ENCODE results near the gene KMT2E.

The KMT2E gene

DNA sequence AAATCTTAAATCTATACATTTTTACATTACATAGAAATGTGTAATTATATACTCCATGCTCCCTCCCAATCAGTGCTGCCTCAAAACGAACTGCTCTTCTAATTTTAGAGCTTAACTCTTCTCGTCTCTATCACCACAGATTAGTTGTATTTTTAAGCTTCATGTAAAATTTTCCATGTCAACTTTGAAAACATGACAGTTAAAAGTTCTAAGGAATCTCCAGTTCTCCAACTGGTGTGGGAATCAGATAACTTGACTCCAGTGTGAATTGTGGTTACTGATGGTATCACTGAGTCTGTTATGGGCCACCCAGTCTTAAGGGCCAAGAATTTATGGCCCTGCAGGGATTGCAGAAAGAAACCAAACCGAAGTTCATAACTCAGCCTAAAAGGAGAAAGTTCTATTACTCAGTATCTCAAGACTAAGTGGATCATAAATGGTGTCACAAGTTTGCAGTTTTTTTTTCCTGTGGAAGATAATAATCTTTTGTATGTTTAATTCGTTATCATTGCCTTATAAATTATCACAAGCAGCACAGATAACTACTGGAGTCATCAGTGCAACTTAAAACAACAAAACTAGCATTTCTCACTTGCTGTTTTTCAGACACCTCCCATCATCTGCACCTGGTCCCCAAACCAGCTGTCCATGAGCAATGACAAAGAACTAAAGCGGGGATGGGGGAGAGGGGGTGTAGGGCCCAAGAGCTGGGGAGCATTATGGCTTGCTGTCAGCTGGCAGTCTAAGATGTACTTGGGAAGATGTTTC is 31.5 kb upstream of the KMT2E start:
- TF ChIP-seq, protein P1, sequence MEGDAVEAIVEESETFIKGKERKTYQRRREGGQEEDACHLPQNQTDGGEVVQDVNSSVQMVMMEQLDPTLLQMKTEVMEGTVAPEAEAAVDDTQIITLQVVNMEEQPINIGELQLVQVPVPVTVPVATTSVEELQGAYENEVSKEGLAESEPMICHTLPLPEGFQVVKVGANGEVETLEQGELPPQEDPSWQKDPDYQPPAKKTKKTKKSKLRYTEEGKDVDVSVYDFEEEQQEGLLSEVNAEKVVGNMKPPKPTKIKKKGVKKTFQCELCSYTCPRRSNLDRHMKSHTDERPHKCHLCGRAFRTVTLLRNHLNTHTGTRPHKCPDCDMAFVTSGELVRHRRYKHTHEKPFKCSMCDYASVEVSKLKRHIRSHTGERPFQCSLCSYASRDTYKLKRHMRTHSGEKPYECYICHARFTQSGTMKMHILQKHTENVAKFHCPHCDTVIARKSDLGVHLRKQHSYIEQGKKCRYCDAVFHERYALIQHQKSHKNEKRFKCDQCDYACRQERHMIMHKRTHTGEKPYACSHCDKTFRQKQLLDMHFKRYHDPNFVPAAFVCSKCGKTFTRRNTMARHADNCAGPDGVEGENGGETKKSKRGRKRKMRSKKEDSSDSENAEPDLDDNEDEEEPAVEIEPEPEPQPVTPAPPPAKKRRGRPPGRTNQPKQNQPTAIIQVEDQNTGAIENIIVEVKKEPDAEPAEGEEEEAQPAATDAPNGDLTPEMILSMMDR (IDR thresholded peaks at IDR 0.05; ENCODE audit: borderline replicate concordance, control extremely low read depth, extremely low read depth, insufficient read depth, missing control alignments), result no peak
- no peak for DNase-seq (ENCODE audit: low spot score)
- in situ Hi-C loops (cut with MboI; ENCODE audit: low sequenced_read_pairs, unreplicated experiment), result loop anchor here (25.0 kb wide), 1 partner anchor 355 kb away; no protein-coding TSS in a partner anchor

DNA sequence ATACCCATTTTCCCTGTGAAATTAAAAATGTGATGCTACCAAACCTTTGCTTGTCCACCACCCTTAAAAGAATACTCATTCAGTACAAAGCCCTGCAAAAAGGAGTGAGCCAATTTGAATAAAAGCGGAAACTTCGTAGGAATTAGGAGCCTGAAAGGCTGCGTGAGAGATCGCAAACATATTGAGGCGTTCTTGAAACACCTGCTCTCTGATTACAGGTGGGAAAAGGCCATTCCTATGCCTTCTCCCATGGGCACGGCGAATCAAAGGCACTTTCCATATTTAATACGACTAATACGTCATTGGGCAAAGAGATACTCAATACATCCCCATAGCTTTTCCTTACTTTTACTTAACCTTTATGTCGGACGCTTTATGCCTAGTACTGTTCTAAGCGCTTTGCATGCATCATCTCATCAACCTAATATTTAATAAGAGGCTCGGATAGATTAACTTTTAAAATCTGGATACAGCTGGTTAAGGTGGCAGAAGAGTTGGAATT is 30.9 kb upstream of the KMT2E start:
- DNase-seq (ENCODE audit: low spot score), result no peak
- TF ChIP-seq, protein P1 (IDR thresholded peaks at IDR 0.05; ENCODE audit: borderline replicate concordance, control extremely low read depth, extremely low read depth, insufficient read depth, missing control alignments), result no peak
- in situ Hi-C loops (cut with MboI; ENCODE audit: low sequenced_read_pairs, unreplicated experiment), result loop anchor here (25.0 kb wide), 1 partner anchor 354 kb away; no protein-coding TSS in a partner anchor

DNA sequence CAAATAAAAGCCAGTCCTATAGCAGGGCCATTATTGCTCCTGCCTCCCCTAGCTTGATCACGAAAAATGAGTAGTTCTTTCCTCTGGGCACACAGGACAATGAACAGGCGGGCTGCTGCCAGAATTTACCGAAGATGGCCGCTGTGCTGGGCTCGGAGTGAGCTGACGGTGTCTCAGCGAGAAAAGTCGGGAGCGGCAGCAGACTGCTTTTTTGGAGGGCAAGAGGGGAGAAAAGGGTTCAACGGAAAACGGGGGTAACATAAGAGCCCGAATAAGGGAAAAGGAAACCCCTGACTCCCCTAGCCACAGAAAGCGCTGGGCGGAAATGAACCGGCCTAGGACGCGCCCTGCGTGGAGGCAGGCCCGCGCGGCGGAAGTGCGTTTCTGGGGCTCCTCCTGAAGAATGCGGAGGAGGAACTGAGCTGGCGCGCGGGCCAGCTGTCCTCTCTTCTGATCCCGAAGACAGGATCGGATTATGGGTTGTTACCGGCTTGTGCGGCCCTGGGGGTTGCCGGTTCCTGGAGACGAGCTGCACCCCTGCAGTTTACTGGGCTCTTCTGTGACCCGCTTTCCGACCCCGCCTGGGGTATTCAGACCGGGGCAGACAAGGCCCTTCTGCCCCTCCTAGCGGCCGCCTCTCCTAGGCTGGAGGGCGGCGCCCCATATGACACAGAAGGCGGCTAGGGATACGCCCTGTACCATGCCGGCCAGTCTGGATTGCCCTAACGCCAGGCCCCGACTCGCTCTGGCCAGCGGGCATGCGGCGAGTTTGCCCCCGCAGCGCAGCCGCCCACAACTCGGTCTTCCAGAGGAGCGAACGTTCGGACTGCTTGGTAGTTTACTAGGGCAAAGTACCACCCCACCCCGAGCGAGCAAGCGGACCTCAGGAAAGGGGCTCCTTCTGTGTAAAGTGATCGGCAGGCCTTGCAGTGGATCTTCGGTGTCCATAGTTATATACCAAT is 30.1 kb upstream of the KMT2E start:
- TF ChIP-seq, protein P1 (IDR thresholded peaks at IDR 0.05; ENCODE audit: borderline replicate concordance, control extremely low read depth, extremely low read depth, insufficient read depth, missing control alignments), result peak; percentile 51
- DNase-seq (ENCODE audit: low spot score), result peak; percentile 87
- in situ Hi-C loops (cut with MboI; ENCODE audit: low sequenced_read_pairs, unreplicated experiment), result loop anchor here (25.0 kb wide), 1 partner anchor 353 kb away; no protein-coding TSS in a partner anchor

DNA sequence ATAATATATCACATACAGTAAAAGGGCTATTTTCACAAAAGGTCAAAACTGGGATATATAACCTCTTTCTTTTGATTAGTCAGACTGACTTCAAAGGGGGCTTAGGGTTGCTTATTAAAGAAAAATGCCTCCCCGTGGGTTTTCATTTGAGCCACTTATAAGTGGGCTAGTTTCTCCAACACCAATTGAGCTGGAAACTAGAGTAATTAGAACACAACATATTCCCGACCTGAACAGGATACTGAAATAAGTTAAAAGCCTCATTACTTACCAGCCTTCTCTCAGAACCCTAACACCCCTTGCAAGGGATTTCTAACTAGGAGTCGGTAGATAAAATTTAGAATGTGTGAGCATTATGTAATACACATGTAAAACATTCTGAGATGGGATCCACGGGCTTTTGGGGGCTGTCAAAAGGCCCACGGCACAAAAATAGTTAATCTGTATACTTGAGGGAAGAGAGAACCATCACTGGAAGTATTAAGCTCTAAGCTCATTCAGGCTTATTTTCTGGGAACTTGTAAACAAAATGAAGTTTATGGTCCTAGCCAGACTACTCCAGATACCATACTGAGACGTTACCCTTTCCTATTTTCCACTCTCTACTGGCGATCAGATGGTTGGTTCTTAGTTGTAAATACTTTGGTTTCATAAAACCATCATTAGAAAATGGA is 29.3 kb upstream of the KMT2E start:
- TF ChIP-seq, protein P1 (IDR thresholded peaks at IDR 0.05; ENCODE audit: borderline replicate concordance, control extremely low read depth, extremely low read depth, insufficient read depth, missing control alignments), result no peak
- DNase-seq (ENCODE audit: low spot score), result no peak

DNA sequence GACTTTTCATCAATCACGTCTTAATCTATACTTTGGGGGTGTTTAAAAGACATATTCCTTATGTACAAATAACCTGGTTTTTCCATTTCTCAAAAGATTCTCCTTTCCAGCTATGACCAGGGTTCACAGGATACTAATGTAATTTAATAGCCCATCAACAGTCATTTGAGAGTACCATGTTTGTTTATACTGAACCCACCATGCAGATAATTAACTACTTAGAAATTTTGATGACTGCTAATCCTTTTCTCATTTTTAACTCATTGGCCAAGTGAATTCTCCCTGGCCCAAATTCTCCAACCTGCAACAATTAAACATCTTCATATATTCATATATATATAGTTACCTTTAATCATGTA is 28.8 kb upstream of the KMT2E start:
- in situ Hi-C loops (cut with MboI; ENCODE audit: low sequenced_read_pairs, unreplicated experiment), result loop anchor here (25.0 kb wide), 1 partner anchor 352 kb away; no protein-coding TSS in a partner anchor
- DNase-seq (ENCODE audit: low spot score), result no peak
- TF ChIP-seq, protein P1 (IDR thresholded peaks at IDR 0.05; ENCODE audit: borderline replicate concordance, control extremely low read depth, extremely low read depth, insufficient read depth, missing control alignments), result no peak

More for the DNA sequence above, 29.3 kb upstream of the KMT2E start:
- in situ Hi-C loops (cut with MboI; ENCODE audit: low sequenced_read_pairs, unreplicated experiment), result loop anchor here (25.0 kb wide), 1 partner anchor 353 kb away; no protein-coding TSS in a partner anchor

Data from GM13976 (cell line).